Sigmoid colon (tissue), 7 donors: ENCODE measurements around the gene CD2. TPM values are rescaled to one million over a fixed set of nuclear protein-coding genes. Genes with fewer than 3 reads are reported as not detected.

Experiments used
- DNase-seq: peaks from one replicate; pipeline ENCODE4 v3.0.0-alpha.2; 2019
- H3K27ac ChIP-seq, 4 donors: fragments of 200-600 bp; sonication (generic); one replicate each; pipeline ENCODE4 v1.5.1; 2016 to 2019; ENCODE audit warnings: mild to moderate bottlenecking in 1 of 4
- H3K27me3 ChIP-seq, 3 donors: fragments of 200-600 bp; sonication (generic); one replicate each; pipeline ENCODE4 v1.5.1; 2019; ENCODE audit warnings: mild to moderate bottlenecking in 1 of 3
- H3K36me3 ChIP-seq, 4 donors: fragments of 200-600 bp; sonication (generic); one replicate each; pipeline ENCODE4 v1.5.1; 2016 to 2019
- H3K4me1 ChIP-seq, 4 donors: fragments of 200-600 bp; sonication (generic); one replicate each; pipeline ENCODE4 v1.5.1; 2017 to 2019
- H3K4me3 ChIP-seq, 4 donors: fragments of 200-600 bp; sonication (generic); one replicate each; pipeline ENCODE4 v1.5.1; 2017 to 2019; ENCODE audit warnings: mild to moderate bottlenecking in 2 of 4, moderate library complexity in 1 of 4
- H3K9me3 ChIP-seq, 4 donors: fragments of 200-600 bp in 3 of 4; sonication (generic) in 3 of 4; one replicate each; pipeline versions ENCODE4 v1.5.1 to v1.6.1; 2013 to 2019
- EP300 ChIP-seq, 4 donors: sonication (generic); formaldehyde crosslinking; IDR thresholded peaks; one replicate each; pipeline ENCODE4 v1.6.1; 2017; ENCODE audit warnings: antibody characterized with exemption in 4 of 4
- POLR2A ChIP-seq, 2 donors: fragments of 450-650 bp; IDR thresholded peaks; one replicate each; pipeline ENCODE4 v1.6.1; 2016; ENCODE audit warnings: antibody characterized with exemption in 2 of 2, mild to moderate bottlenecking in 2 of 2, moderate library complexity in 2 of 2
- POLR2AphosphoS5 ChIP-seq, 4 donors: sonication (generic); formaldehyde crosslinking; IDR thresholded peaks; one replicate each; pipeline ENCODE4 v1.6.1; 2017; ENCODE audit warnings: antibody characterized with exemption in 4 of 4
- WGBS, 2 donors: extraction: QIAGEN DNeasy Blood & Tissue Kit; methylation state at CpG; one replicate each; pipeline ENCODE4 v1.1.7; 2013; 5-methylcytosine and 5-hydroxymethylcytosine counted together
- intact Hi-C: fragments of 100-400 bp; cut with DNase I; formaldehyde crosslinking; loops from one replicate; pipeline ENCODE4 v1.15.1; 2023
- polyA plus RNA-seq, 3 donors: library from polyadenylated mRNA; stranded (reverse); fragments of 200-250 nt; gene quantifications; one replicate each; pipeline ENCODE4 v1.2.3, GENCODE V29; 2013
- total RNA-seq, 4 donors: library from RNA; depleted of rRNA; stranded (reverse); fragments of >200 nt; gene quantifications; one replicate each; pipeline ENCODE4 v1.1.0, GENCODE V29; 2016
- TF ChIP-seq, protein P1 (sequence below), 4 experiments: fragments of 450-650 bp in 3 of 4; fragments of 200-600 bp in 1 of 4; IDR thresholded peaks; one replicate each; pipeline ENCODE4 v1.5.1; 2016 to 2019; ENCODE audit warnings: antibody characterized with exemption in 4 of 4, mild to moderate bottlenecking in 3 of 4, moderate library complexity in 2 of 4
- donor health status: healthy with polysubstance abuse.
- donor health status: Bipolar disorder and iron deficiency.
- donor health status: healthy.

Gene CD2
- total and polyA plus RNA-seq, 7 donors: 0.36 to 30.2 (median 1.1) TPM; not detected in 1

DNA sequence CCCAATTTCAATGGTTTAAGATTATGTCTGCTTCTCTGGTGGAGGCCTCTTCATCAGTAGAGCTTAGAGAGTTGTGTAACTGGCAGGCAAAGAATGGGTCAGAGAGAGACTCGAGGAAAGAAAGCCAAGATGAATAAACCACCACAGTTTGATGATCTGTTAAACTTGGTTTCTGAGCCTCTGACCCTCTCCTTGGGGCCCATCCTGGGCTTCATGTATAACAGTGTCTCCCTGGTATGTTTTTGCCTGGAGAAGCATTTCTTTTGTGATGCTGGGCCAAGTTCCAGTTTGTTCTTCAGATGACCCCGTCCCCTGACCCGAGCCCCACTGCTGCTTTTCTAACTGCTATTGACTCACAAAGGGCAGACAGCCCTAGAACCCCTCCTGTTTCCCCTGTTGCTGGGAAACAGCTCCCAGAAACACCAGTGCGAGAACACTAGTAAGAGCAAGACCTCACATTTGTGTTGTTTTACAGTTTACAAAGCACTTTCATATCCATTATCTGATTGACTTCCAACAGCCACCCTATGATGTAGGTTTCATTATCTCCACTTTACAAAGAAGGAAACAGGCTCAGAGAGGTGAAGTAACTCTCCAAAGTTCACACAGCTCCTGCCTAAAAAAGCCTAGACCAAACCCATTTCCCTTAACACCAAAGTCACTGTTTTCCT lies 9.0 kb downstream of the CD2 start:
- intact Hi-C loops: no loop called here
- 48 to 78% methylated on average over 4 of the region's 4 CpGs for whole genome bisulfite sequencing, 2 donors

DNA sequence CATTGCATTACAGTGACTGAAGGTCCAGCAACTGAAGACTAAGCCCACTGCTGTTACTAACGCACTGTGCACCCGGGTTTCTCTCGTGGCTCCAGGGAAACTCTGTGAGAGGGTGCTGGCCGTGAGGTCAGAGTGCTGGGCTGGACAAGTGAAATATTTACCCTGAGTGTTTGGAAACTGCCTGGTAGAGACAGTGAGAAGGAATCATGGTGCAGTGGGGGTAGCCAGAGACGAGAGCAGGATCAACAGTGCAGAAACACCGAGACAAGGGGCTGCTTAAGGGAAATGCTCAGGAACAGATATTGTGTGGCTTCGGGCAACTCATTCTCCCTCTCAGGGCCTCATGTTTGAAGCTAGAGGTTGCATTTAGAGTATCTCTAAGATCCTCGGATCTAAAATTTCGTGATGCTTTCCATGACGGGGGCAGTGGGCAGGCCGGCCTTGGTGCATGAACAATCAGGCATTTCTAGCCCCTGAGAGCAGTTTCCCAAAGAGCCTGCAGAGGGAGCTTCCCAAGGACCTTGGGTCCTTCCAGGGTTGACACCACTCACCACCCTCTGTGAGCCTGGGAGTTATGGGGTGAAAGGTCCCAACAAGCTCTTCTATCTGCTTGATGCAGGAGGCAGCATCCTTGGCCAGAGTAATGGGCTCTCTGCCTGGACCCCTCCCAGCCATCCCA lies 9.7 kb downstream of the CD2 start:
- no peak for DNase-seq
- intact Hi-C loops: no loop called here
- TF ChIP-seq POLR2A (IDR thresholded peaks at IDR 0.05): no peak
- TF ChIP-seq, protein P1, sequence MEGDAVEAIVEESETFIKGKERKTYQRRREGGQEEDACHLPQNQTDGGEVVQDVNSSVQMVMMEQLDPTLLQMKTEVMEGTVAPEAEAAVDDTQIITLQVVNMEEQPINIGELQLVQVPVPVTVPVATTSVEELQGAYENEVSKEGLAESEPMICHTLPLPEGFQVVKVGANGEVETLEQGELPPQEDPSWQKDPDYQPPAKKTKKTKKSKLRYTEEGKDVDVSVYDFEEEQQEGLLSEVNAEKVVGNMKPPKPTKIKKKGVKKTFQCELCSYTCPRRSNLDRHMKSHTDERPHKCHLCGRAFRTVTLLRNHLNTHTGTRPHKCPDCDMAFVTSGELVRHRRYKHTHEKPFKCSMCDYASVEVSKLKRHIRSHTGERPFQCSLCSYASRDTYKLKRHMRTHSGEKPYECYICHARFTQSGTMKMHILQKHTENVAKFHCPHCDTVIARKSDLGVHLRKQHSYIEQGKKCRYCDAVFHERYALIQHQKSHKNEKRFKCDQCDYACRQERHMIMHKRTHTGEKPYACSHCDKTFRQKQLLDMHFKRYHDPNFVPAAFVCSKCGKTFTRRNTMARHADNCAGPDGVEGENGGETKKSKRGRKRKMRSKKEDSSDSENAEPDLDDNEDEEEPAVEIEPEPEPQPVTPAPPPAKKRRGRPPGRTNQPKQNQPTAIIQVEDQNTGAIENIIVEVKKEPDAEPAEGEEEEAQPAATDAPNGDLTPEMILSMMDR (IDR thresholded peaks at IDR 0.05): peak in 1 of 4 experiments; percentile 16
- no peak overlapping the region for H3K4me3 ChIP-seq
- no peaks in the 10 kb centered on the region for H3K4me1 ChIP-seq
- no peak overlapping the region for H3K27ac ChIP-seq
- no peaks in the 10 kb centered on the region for H3K9me3 ChIP-seq
- 64 to 73% methylated on average over 11 of the region's 11 CpGs for WGBS, 2 donors
- H3K27me3 ChIP-seq: no peaks in the 10 kb centered on the region
- H3K36me3 ChIP-seq: no peaks in the 10 kb centered on the region

More for the DNA sequence above, 9.0 kb downstream of the CD2 start:
- H3K27ac ChIP-seq: no peak overlapping the region
- no peak overlapping the region for H3K4me3 ChIP-seq
- H3K4me1 ChIP-seq: no peaks in the 10 kb centered on the region
- DNase-seq: no peak
- TF ChIP-seq EP300 (IDR thresholded peaks at IDR 0.05): no peak
- no peak for TF ChIP-seq POLR2AphosphoS5 (IDR thresholded peaks at IDR 0.05)
- no peak for TF ChIP-seq POLR2A (IDR thresholded peaks at IDR 0.05)
- no peaks in the 10 kb centered on the region for H3K27me3 ChIP-seq
- no peaks in the 10 kb centered on the region for H3K36me3 ChIP-seq
- H3K9me3 ChIP-seq: no peaks in the 10 kb centered on the region

DNA sequence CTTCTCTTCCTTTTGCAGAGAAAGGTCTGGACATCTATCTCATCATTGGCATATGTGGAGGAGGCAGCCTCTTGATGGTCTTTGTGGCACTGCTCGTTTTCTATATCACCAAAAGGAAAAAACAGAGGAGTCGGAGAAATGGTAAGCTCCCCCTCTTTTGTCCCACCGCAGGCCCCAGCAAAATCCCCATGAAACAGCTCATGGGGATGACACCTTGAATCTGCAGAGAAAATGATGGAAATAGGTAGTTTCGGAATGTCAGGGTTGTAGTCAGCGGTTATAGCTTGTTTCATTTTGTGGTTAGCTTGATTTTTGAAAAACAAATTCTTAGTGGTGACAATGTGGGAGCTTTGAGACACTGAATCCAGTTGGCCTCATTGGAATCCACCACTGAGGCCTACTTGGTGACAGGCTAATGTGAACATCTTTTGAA lies 10.3 kb downstream of the CD2 start:
- no peak overlapping the region for H3K4me3 ChIP-seq
- no peak for TF ChIP-seq EP300 (IDR thresholded peaks at IDR 0.05)
- TF ChIP-seq, protein P1 (IDR thresholded peaks at IDR 0.05): no peak
- TF ChIP-seq POLR2AphosphoS5 (IDR thresholded peaks at IDR 0.05): no peak
- no peak for TF ChIP-seq POLR2A (IDR thresholded peaks at IDR 0.05)
- no peaks in the 10 kb centered on the region for H3K36me3 ChIP-seq
- no peak for DNase-seq
- H3K27ac ChIP-seq: no peak overlapping the region
- no peaks in the 10 kb centered on the region for H3K27me3 ChIP-seq
- no peaks in the 10 kb centered on the region for H3K9me3 ChIP-seq
- intact Hi-C loops: no loop called here
- no peaks in the 10 kb centered on the region for H3K4me1 ChIP-seq
- 74 to 88% methylated on average over 5 of the region's 5 CpGs for whole genome bisulfite sequencing, 2 donors

DNA sequence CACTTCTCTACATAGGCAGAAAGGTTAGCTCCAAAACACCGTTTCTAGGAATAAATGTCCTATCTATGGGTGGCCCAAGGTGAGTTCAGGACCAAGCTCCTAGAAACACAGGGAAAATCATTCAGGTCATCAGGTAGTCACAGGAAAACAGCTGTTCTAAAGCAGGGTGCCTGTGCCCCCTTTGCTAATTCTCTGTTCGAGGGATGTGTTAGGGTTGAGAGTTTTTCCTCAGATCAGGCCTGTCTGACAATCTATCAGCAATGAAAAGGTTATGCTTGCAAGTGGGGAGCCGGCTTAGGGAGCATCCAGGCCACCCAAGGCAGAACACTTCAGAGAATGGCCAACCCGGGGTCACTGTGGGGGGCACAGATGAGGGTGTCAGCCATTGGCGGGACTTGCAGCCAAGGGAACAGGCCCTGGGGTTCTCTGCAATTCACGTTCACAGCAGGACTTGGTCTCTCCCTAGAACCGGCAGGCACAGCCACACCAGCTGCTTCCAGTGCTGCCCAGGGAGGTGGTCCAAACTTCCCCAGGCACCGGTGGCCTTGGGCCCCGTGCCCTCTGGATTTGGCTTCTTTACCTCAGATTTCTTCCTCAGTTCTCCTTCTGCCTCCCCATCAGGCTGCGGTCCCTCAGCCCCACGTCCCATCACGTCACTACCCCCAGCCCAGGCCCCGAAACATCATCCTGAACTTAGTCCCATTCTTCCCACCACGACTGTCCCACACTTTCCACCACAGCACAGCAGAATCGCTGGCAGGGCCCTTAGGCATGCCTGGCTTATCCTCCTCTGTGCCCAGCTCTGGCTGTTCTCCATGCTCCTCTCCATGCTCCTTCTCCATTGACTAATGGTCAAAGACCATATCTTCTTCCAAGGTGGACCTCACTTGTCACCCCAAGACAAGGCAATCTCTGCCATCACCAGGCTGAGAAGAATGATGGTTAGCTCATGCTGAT lies 11.0 kb downstream of the CD2 start:
- Histone ChIP-seq H3K36me3 (no peaks in the 10 kb centered on the region), H3K27ac (no peak overlapping the region), H3K9me3 (no peaks in the 10 kb centered on the region), H3K27me3 (no peaks in the 10 kb centered on the region), H3K4me3 (no peak overlapping the region), H3K4me1 (no peaks in the 10 kb centered on the region)
- intact Hi-C loops: no loop called here
- no peak for DNase-seq
- TF ChIP-seq POLR2AphosphoS5 (IDR thresholded peaks at IDR 0.05) (no peak), POLR2A (IDR thresholded peaks at IDR 0.05) (no peak), EP300 (IDR thresholded peaks at IDR 0.05) (no peak)
- TF ChIP-seq, protein P1 (IDR thresholded peaks at IDR 0.05): no peak
- 88 to 89% methylated on average over 15 of the region's 15 CpGs for WGBS, 2 donors

DNA sequence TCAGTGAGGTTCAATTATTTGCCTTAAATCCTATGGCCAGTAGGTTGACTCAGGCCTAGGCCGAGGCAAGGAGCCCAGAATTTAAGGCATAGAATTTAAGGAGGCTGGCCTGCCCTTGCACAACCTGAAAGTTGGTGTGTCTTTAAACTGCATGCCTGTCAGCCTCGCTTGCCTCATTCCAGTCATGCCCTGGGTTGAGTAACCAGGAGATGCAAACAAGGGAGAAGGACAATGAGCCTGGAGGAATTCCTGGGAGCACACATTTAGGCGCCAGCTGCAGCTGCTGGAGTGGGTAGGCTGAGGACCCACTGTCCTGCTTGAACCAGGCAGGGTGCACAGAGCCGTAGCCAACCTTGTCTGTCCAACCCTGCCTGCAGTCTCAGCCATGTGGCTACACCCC lies 11.7 kb downstream of the CD2 start:
- no peaks in the 10 kb centered on the region for H3K27me3 ChIP-seq
- no peak for DNase-seq
- H3K36me3 ChIP-seq: no peaks in the 10 kb centered on the region
- no peak for TF ChIP-seq POLR2A (IDR thresholded peaks at IDR 0.05)
- TF ChIP-seq, protein P1 (IDR thresholded peaks at IDR 0.05): no peak
- TF ChIP-seq POLR2AphosphoS5 (IDR thresholded peaks at IDR 0.05): no peak
- no peak for TF ChIP-seq EP300 (IDR thresholded peaks at IDR 0.05)
- whole genome bisulfite sequencing, 2 donors: 87 to 94% methylated on average over 4 of the region's 4 CpGs
- intact Hi-C loops: no loop called here
- no peaks in the 10 kb centered on the region for H3K9me3 ChIP-seq
- no peak overlapping the region for H3K27ac ChIP-seq
- H3K4me3 ChIP-seq: no peak overlapping the region
- H3K4me1 ChIP-seq: no peaks in the 10 kb centered on the region
